HepG2 (cell line): ENCODE results near the gene DLAT. TPM values are rescaled to one million over a fixed set of nuclear protein-coding genes. Genes with fewer than 3 reads are reported as not detected.

Experiments
- ATAC-seq: fragments of 200-7000 bp; cut with Tn5 transposase; 3 replicates; pipeline ENCODE4 v1.9.1; 2020; ENCODE audit warnings: mild to moderate bottlenecking, moderate library complexity
- BruUV-seq: library from RNA; stranded (reverse); fragments of 400-500 nt; replicated peaks from 2 replicates; lab custom pipeline; 2021; lab: Mats Ljungman, UMichigan
- CTCF ChIA-PET: fragments of 300-600 bp; formaldehyde crosslinking; extraction: SDS; loops from one replicate; lab custom pipeline; 2021; ENCODE audit warnings: low total read pairs, inconsistent platforms, low intra/inter-chr PET ratio; lab: Yijun Ruan, JAX
- POLR2A ChIA-PET: fragments of 350-600 bp; sonication (Branson Sonifier 250); formaldehyde crosslinking; loops from one replicate; lab custom pipeline; 2020; ENCODE audit warnings: antibody characterized with exemption, inconsistent platforms; lab: Yijun Ruan, JAX
- DNase-seq: peaks from one replicate; pipeline ENCODE4 v3.0.0-alpha.2; 2015; ENCODE audit warnings: low spot score
- FAIRE-seq: peaks from 3 replicates; lab custom pipeline; 2011; peaks lifted over from hg19 to GRCh38; lab: Jason Lieb, UNC
- H2AFZ ChIP-seq: one replicate; pipeline ENCODE4 v1.6.1; 2011; ENCODE audit warnings: low read length, inconsistent platforms
- H3K27ac ChIP-seq: fragments of 300-600 bp; 3 replicates; pipeline ENCODE4 v1.8.0; 2011; ENCODE audit warnings: mixed run types, mild to moderate bottlenecking, mixed read lengths, low read length, inconsistent platforms; ENCODE audit not compliant: insufficient read depth; ENCODE audit errors: extremely low read length
- H3K27me3 ChIP-seq, 2 experiments: fragments of 200-600 bp in 1 of 2; 2 replicates in 1 of 2; 3 replicates in 1 of 2; pipeline versions ENCODE4 v1.6.0 to v1.8.0; 2011; ENCODE audit warnings: low read length in 2 of 2, mild to moderate bottlenecking in 2 of 2, moderate library complexity in 2 of 2, inconsistent platforms in 1 of 2; ENCODE audit not compliant: insufficient read depth in 2 of 2, control insufficient read depth in 1 of 2
- H3K36me3 ChIP-seq, 2 experiments: fragments of 200-600 bp in 1 of 2; replicated peaks in 1 of 2; 2 replicates in 1 of 2; 3 replicates in 1 of 2; pipeline versions ENCODE4 v1.5.1 to v1.8.0; 2011; ENCODE audit warnings: low read length in 2 of 2, inconsistent platforms in 1 of 2; ENCODE audit not compliant: insufficient read depth in 2 of 2, control insufficient read depth in 1 of 2
- H3K4me1 ChIP-seq: 2 replicates; pipeline ENCODE4 v1.5.1; 2012; ENCODE audit warnings: low read length, inconsistent platforms; ENCODE audit not compliant: insufficient read depth
- H3K4me2 ChIP-seq: 2 replicates; pipeline ENCODE4 v1.6.0; 2011; ENCODE audit warnings: low read depth, low read length, inconsistent platforms
- H3K4me3 ChIP-seq, 3 experiments: fragments of 200-600 bp in 1 of 3; sonication (generic), shearing (Covaris generic) in 1 of 3; replicated peaks in 1 of 3; 2 replicates each; pipeline ENCODE4 v1.5.1; 2011 to 2016; ENCODE audit warnings: low read length in 3 of 3, inconsistent platforms in 2 of 3, low read depth in 2 of 3, mild to moderate bottlenecking in 2 of 3, control low read depth in 1 of 3, mixed read lengths in 1 of 3; ENCODE audit not compliant: insufficient read depth in 1 of 3
- H3K79me2 ChIP-seq: one replicate; pipeline ENCODE4 v1.6.1; 2011; ENCODE audit warnings: low read length, inconsistent platforms; ENCODE audit not compliant: insufficient read depth
- H3K9ac ChIP-seq: 2 replicates; pipeline ENCODE4 v1.6.0; 2011; ENCODE audit warnings: mild to moderate bottlenecking, low read depth, low read length, inconsistent platforms; ENCODE audit not compliant: insufficient read depth
- H3K9me3 ChIP-seq: 2 replicates; pipeline ENCODE4 v1.5.1; 2012; ENCODE audit warnings: mild to moderate bottlenecking, low read length
- H4K20me1 ChIP-seq: 2 replicates; pipeline ENCODE4 v1.6.0; 2011; ENCODE audit warnings: inconsistent platforms, mild to moderate bottlenecking, low read length, moderate library complexity; ENCODE audit not compliant: insufficient read depth
- CC2D1A ChIP-seq: sonication (generic); formaldehyde crosslinking; IDR thresholded peaks from 2 replicates; pipeline ENCODE4 v1.8.1; 2023; ENCODE audit warnings: mild to moderate bottlenecking, missing genetic modification reagents
- CTCF ChIP-seq: sonication (generic); formaldehyde crosslinking; IDR thresholded peaks from 2 replicates; pipeline ENCODE4 v1.5.0; 2020; ENCODE audit warnings: mild to moderate bottlenecking, missing genetic modification reagents, moderate library complexity
- FOXO1 ChIP-seq: sonication (generic); formaldehyde crosslinking; IDR thresholded peaks from 2 replicates; pipeline ENCODE4 v1.4.0; 2020; ENCODE audit warnings: missing genetic modification reagents
- MIXL1 ChIP-seq: IDR thresholded peaks from 2 replicates; pipeline ENCODE4 v1.6.1; 2016
- PHF20 ChIP-seq: sonication (generic); formaldehyde crosslinking; IDR thresholded peaks from 2 replicates; pipeline ENCODE4 v1.5.0; 2020; ENCODE audit warnings: mild to moderate bottlenecking, missing genetic modification reagents
- SMC3 ChIP-seq: IDR thresholded peaks from 2 replicates; pipeline ENCODE4 v1.6.1; 2011; ENCODE audit warnings: low read length, improper control_type of control experiment
- STAG1 ChIP-seq: sonication (generic); formaldehyde crosslinking; IDR thresholded peaks from 2 replicates; pipeline ENCODE4 v1.4.0; 2020; ENCODE audit warnings: missing genetic modification reagents
- ZNF292 ChIP-seq: sonication (generic); formaldehyde crosslinking; IDR thresholded peaks from 2 replicates; pipeline ENCODE4 v1.8.1; 2022; ENCODE audit warnings: mild to moderate bottlenecking, low read depth, missing genetic modification reagents, borderline replicate concordance
- ZNF574 ChIP-seq: sonication (generic); formaldehyde crosslinking; IDR thresholded peaks from 2 replicates; pipeline ENCODE4 v1.4.0; 2020; ENCODE audit warnings: missing genetic modification reagents
- WGBS: methylation state at CpG from one replicate; pipeline ENCODE4 v1.1.6; 2017; ENCODE audit warnings: low lambda C conversion rate; 5-methylcytosine and 5-hydroxymethylcytosine counted together
- in situ Hi-C: cut with HindIII; loops from 2 replicates; pipeline ENCODE4 v1.10.0; 2017; ENCODE audit warnings: low pct_unique_long_range_greater_than_20kb; ENCODE audit not compliant: extremely low pct_ligation_motif_present
- intact Hi-C: fragments of 100-400 bp; cut with micrococcal nuclease; formaldehyde crosslinking; loops from one replicate; pipeline ENCODE4 v1.10.0; 2022; ENCODE audit not compliant: unreplicated experiment
- polyA plus RNA-seq, 8 experiments: library from polyadenylated mRNA; depleted of rRNA in 3 of 8; stranded (reverse) in 7 of 8; unstranded in 1 of 8; fragments of >200 nt; fragmentation: Illumina TruSeq in 4 of 8; extraction: Trizol in 4 of 8; gene quantifications; 2 replicates each; pipeline versions ENCODE4 v1.2.1 to v1.2.3, GENCODE V29; 2011 to 2016; ENCODE audit warnings: low read depth in 4 of 8, missing spikeins in 1 of 8, mixed read lengths in 1 of 8; ENCODE audit not compliant: insufficient read depth in 1 of 8
- total RNA-seq, 5 experiments: library from RNA; depleted of rRNA; stranded (reverse); fragments of >200 nt; fragmentation: Illumina TruSeq; extraction: Trizol; gene quantifications; 2 replicates each; pipeline ENCODE4 v1.2.3, GENCODE V29; 2016; ENCODE audit warnings: low read depth in 1 of 5

The DLAT gene
- total and polyA plus RNA-seq, 2 of the 13 experiments (the other 11 are each of a cell fraction or from before 2014, with no cell fraction given), result 26.4 to 62.2 TPM

GRCh38 chr11:112004389-112004788 lies 20.8 kb upstream of the DLAT start:
- CTCF ChIA-PET, result no interaction called here
- TF ChIP-seq ZNF292 (CRISPR knock-in tag), result no peak
- TF ChIP-seq FOXO1 (CRISPR knock-in tag), result no peak
- TF ChIP-seq PHF20, result no peak
- 0 out of 2 replicates have a peak, but pooled peaks have one; percentile 25 for TF ChIP-seq MIXL1 (CRISPR knock-in tag)
- no peak for TF ChIP-seq CC2D1A (CRISPR knock-in tag)
- TF ChIP-seq CTCF (CRISPR knock-in tag), result peak; percentile 51
- peak; percentile 22; the same call in 1 of the 2 replicates for TF ChIP-seq SMC3
- TF ChIP-seq STAG1 (CRISPR knock-in tag), result peak; percentile 38; the same call in 1 of the 2 replicates
- TF ChIP-seq ZNF574 (CRISPR knock-in tag), result 0 out of 2 replicates have a peak, but pooled peaks have one; percentile 20
- TF ChIP-seq, all 625 proteins: peak for 5
- H3K27me3 ChIP-seq, result no peaks in the 10 kb centered on the region
- DNase-seq (peak; percentile 15), FAIRE-seq (peak; percentile 4), ATAC-seq (peak; percentile 85)
- H4K20me1 ChIP-seq, result no peaks in the 10 kb centered on the region
- peaks cover 1 to 9% of the 10 kb centered on the region in 2 experiments; a peak in 4 of 5 replicates for H3K36me3 ChIP-seq
- POLR2A ChIA-PET, result interaction anchor here (2.7 kb wide), 1 partner anchor 13 kb away, joined by 24 read pairs; no protein-coding TSS in a partner anchor
- H3K9ac ChIP-seq, result no peak overlapping the region
- intact Hi-C loops, result no loop called here
- 54% methylated on average over 4 of the region's 4 CpGs for WGBS
- no peak overlapping the region for H3K4me2 ChIP-seq
- H3K27ac ChIP-seq, result no peak overlapping the region
- in situ Hi-C loops, result no loop called here
- no TSS peak for BruUV-seq
- H3K9me3 ChIP-seq, result no peaks in the 10 kb centered on the region
- no peak overlapping the region for H3K4me3 ChIP-seq
- H2AFZ ChIP-seq, result no peak overlapping the region
- H3K4me1 ChIP-seq, result peaks cover 20% of the 10 kb centered on the region
- H3K79me2 ChIP-seq, result no peaks in the 10 kb centered on the region
